ENCODE results near the gene PNPLA2.

Gene PNPLA2

GRCh38 chr11:862081-862661 lies 43.5 kb downstream of the PNPLA2 start:
- no peak for TF ChIP-seq CTCF (IDR thresholded peaks at IDR 0.05)
- H3K9me3 ChIP-seq (ENCODE audit: control insufficient read depth, low read length) = no peaks in the 10 kb centered on the region
- no peaks in the 10 kb centered on the region for H3K4me1 ChIP-seq
- no peak overlapping the region for H3K9ac ChIP-seq
- H3K27ac ChIP-seq = no peak overlapping the region
- no peaks in the 10 kb centered on the region for H3K36me3 ChIP-seq (ENCODE audit: control insufficient read depth, insufficient read depth, low read length)
- H2AFZ ChIP-seq = no peak overlapping the region
- H3K27me3 ChIP-seq (ENCODE audit: control insufficient read depth, insufficient read depth, low read length) = no peaks in the 10 kb centered on the region
- no peaks in the 10 kb centered on the region for H3K79me2 ChIP-seq
- H3K4me2 ChIP-seq (ENCODE audit: low read length) = no peak overlapping the region
- H3K4me3 ChIP-seq (ENCODE audit: low read depth, low read length) = no peak overlapping the region

GRCh38 chr11:862696-863022 lies 43.9 kb downstream of the PNPLA2 start:
- no peaks in the 10 kb centered on the region for H3K27me3 ChIP-seq (ENCODE audit: control insufficient read depth, insufficient read depth, low read length)
- no peak overlapping the region for H3K27ac ChIP-seq

GRCh38 chr11:863023-863909 lies 44.6 kb downstream of the PNPLA2 start:
- TF ChIP-seq CTCF (IDR thresholded peaks at IDR 0.05) = no peak
- Histone ChIP-seq H3K4me3 (ENCODE audit: low read depth, low read length) (no peak overlapping the region), H3K36me3 (ENCODE audit: control insufficient read depth, insufficient read depth, low read length) (no peaks in the 10 kb centered on the region), H3K27me3 (ENCODE audit: control insufficient read depth, insufficient read depth, low read length) (no peaks in the 10 kb centered on the region), H3K4me1 (no peaks in the 10 kb centered on the region), H3K4me2 (ENCODE audit: low read length) (no peak overlapping the region), H3K9me3 (ENCODE audit: control insufficient read depth, low read length) (no peaks in the 10 kb centered on the region), H3K9ac (no peak overlapping the region), H2AFZ (no peak overlapping the region), H3K79me2 (no peaks in the 10 kb centered on the region), H3K27ac (no peak overlapping the region)

More at GRCh38 chr11:862696-863022, 43.9 kb downstream of the PNPLA2 start:
- Histone ChIP-seq H3K4me3 (ENCODE audit: low read depth, low read length) (no peak overlapping the region), H3K79me2 (no peaks in the 10 kb centered on the region), H3K9me3 (ENCODE audit: control insufficient read depth, low read length) (no peaks in the 10 kb centered on the region), H3K4me2 (ENCODE audit: low read length) (no peak overlapping the region), H3K4me1 (no peaks in the 10 kb centered on the region), H3K9ac (no peak overlapping the region), H2AFZ (no peak overlapping the region), H3K36me3 (ENCODE audit: control insufficient read depth, insufficient read depth, low read length) (no peaks in the 10 kb centered on the region)
- TF ChIP-seq CTCF (IDR thresholded peaks at IDR 0.05) = no peak

- Histone ChIP-seq H3K79me2 (no peaks in the 10 kb centered on the region), H3K4me3 (ENCODE audit: low read depth, low read length) (no peak overlapping the region), H3K4me2 (ENCODE audit: low read length) (no peak overlapping the region), H2AFZ (no peak overlapping the region), H3K4me1 (no peaks in the 10 kb centered on the region), H3K27me3 (ENCODE audit: control insufficient read depth, insufficient read depth, low read length) (no peaks in the 10 kb centered on the region), H3K27ac (no peak overlapping the region), H3K36me3 (ENCODE audit: control insufficient read depth, insufficient read depth, low read length) (no peaks in the 10 kb centered on the region), H3K9ac (no peak overlapping the region), H3K9me3 (ENCODE audit: control insufficient read depth, low read length) (no peaks in the 10 kb centered on the region)
- TF ChIP-seq CTCF (IDR thresholded peaks at IDR 0.05) = no peak
These were observed 45.5 kb downstream of the PNPLA2 start for GRCh38 chr11:863910-864827.
